PC-3 (cell line): ENCODE measurements around the gene ROCK1. TPM values are rescaled to one million over a fixed set of nuclear protein-coding genes. Genes with fewer than 3 reads are reported as not detected.

Source experiments
- total RNA-seq: library from RNA; depleted of rRNA; stranded (reverse); fragments of >200 nt; gene quantifications from 2 replicates; pipeline ENCODE4 v1.2.3, GENCODE V29; 2014; rRNA removed

The ROCK1 gene
- total RNA-seq, 1 experiment from 2014 or later = 22.2 TPM

Other genes starting within 250 kb of the ROCK1 start
- 6.3 and 10.3 TPM in 2 replicates for gene GREB1L, start 130.4 kb upstream of the ROCK1 start, total RNA-seq